Activated effector memory CD4-positive, alpha-beta T cell treated with anti-CD3 and anti-CD28 coated beads, Interleukin-2, amount 50 U/mL, for 16 hours (primary cell): Measurements from ENCODE around the gene NLK.
"Not testable (repeated sequence)": the region's sequence is repeated elsewhere in the genome, so short reads cannot be mapped to it uniquely, and the experiment has no call there.

Experiments
- DNase-seq: peaks from one replicate; pipeline ENCODE4 v3.0.0-alpha.2; 2020

NLK gene

DNA sequence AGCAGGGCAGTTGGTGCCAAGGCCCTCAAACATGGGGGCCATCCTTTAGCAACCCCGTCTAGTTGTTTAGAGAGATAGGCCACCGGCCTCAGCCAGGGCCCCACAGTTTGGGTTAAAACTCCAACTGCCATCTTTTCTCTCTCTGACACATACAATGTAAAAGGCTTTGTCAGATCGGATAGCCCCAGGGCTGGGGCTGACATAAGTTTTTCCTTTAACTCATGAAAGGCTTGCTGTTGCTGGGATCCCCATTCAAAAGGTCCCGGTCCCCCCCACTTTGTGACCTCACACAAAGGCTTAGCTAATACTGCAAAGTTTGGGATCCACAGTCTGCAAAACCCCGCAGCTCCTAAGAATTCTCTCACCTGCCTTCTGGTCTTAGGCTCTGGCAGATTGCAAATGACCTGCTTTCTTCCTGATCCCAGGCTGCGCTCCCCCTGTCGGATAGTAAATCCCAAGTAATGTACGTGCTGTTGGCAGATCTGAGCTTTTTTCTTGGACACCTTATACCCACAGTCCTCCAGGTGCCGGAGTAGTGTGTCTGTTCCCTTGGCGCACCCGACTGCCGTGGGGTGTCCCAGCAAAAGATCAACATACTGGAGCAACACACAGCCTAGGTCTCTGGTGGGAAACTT lies 192.7 kb downstream of the NLK start:
- not testable (repeated sequence) for DNase-seq

DNA sequence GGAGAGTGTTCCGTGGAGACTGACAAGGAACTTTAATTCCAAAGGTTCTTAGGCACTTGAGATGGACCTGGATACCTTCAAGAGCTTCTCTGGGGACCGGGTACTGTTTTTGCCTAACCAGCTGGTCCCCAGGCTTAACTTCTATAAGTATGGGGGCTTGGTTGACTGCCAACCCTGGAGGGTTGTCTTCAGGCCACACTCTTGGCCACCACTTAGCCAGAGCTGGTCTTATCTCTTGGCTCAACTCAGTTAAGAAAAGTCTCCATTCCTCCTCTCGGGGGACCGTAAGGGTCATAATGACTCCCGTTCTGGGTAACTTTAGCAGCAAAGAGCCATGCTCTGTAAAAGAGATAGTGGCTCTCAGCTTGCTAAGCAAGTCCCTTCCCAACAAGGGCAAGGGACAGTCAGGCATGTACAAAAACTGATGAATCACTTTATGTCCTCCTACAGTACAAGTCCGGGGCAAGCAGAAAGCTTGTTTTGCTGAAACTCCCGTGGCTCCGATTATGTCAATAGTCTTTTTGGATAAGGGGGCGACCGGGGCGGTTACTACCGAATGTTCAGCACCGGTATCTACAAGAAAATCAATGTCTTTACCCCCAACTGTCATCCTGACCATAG lies 193.7 kb downstream of the NLK start:
- not testable (repeated sequence) for DNase-seq

DNA sequence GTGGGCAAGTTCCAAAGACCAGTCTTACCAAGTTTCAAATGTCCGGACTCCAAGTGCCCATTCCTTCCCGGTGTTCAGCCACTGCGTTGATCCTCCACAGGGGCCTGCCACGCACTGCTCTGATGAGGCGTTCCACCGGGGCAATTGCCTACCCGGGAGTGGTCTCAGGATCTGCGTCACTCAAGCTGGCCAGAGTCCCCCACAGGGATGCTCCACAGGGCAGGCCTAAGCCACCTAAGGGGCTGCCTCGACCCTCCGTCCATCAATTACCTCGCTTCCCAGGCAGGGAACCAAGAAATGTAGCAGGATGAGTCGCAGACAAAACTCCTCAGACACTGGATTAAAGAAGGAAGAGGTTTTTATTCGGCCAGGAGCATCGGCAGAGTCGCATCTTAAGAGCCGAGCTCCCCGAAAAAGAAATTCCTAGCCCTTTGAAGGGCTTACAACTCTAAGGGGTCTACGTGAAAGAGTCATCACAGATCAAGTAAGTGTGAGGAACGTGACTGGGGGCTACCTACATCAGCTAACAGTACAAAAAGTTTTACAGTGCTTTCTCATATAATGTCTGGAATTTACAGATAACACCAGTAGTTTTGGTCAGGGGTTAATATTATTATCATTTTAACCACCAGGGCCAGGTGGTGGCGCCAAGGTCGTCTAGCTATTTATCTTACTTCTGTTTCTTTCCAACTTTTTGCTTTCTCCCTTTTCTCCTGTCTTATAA lies 196.2 kb downstream of the NLK start:
- DNase-seq, result not testable (repeated sequence)

DNA sequence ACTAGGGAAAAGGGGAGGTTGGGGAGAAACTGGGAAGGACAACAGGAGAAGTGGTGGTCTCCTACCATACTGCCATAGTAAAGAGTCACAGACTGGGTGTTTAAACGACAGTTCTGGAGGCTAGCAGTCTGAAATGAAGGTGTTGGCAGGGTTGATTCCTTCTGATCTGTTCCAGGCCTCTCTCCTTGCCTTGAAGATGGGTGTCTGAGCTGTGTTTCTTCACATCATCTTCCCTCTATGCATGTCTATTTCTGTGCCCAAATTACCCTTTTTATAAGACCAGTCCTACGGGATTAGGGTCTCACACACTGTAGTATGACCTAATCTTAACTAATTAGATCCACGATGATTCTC lies 196.8 kb downstream of the NLK start:
- DNase-seq, result no peak

DNA sequence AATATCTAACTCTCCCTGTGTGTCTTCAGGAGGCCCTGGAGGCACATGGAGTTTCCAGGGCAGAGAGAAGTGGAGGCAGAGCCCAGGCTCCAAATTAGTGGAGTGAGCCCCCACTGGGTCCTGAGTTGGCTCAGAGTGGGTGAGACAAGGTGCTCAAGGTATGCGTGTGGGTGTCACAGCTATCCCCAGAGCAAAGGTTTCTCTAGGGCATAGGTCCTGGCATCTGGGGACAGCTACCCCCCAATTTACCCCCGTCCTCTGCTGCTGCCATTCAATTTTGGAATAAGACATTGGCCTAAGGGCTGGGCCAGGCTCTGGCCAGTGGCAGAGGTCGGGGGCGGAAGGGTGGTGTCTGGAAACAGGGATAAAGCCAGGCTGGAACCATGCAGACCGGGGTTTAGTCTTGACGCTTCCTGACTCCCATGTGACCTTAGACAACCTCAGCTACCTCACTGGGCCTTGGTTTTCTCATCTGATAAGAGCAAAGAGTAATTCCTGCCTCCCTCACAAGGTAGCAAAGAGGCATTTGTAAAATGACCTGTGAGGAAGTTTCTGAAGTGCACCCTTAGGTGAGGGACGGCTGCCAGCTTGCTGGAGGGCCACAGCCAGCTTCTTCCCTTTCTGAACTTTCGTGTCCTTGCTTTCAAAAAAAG lies 198.3 kb downstream of the NLK start:
- DNase-seq, result no peak

- DNase-seq, result no peak
These were observed 200.3 kb downstream of the NLK start for GRCh38 chr17:28242791-28243190.

DNA sequence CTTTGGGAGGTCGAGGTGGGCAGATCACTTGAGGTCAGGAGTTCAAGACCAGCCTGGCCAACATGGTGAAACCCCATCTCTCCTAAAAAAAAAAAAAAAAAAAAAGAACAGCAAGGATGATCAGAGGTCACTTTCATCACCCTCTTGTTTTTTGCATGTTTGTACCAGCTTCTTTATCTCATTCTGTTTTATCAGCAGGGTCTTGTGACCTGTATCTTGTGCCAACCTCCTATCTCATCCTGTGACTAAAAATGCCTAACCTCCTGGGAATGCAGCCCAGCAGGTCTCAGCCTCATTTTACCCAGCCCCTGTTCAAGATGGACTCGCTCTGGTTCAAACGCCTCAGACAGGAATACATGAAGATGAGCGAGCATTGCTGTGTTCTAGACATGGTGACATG lies 200.8 kb downstream of the NLK start:
- DNase-seq, result not testable (repeated sequence)

DNA sequence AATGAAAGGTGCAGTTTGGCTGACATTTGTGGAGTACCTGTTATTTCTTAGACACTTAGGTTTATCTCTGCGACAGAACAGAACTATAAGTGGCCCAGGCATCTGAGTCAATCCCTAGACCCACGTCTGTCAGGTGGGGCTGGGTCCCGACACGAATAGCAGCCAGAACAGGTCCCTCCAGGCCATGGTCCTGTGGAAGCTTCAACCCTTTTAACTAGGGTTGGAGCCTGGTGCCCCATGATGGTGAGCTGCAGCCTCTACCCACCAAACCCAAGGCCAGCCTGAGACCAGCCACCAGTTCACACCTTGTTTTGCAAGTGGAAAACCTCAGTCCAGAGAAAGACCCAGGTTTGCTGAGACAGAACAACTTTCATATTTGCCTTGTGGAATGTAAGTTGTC lies 202.0 kb downstream of the NLK start:
- DNase-seq, result no peak
